H9 (cell line): ENCODE measurements around the gene CSNK1G1. TPM values are rescaled to one million over a fixed set of nuclear protein-coding genes. Genes with fewer than 3 reads are reported as not detected.

Experiments used
- DNase-seq: peaks from one replicate; pipeline ENCODE4 v3.0.0-alpha.2; 2017
- H2AFZ ChIP-seq: one replicate; pipeline ENCODE4 v1.6.1; 2013; ENCODE audit warnings: mild to moderate bottlenecking, low read length, control low read depth, moderate library complexity
- H2AK5ac ChIP-seq: 2 replicates; pipeline ENCODE4 v1.6.1; 2013; ENCODE audit warnings: low read length, control low read depth, mixed read lengths; ENCODE audit not compliant: insufficient read length
- H2BK120ac ChIP-seq: one replicate; pipeline ENCODE4 v1.6.1; 2013; ENCODE audit warnings: low read depth, mild to moderate bottlenecking, low read length, control low read depth, inconsistent platforms; ENCODE audit not compliant: poor library complexity, severe bottlenecking
- H2BK12ac ChIP-seq: 2 replicates; pipeline ENCODE4 v1.6.1; 2013; ENCODE audit warnings: low read length, control low read depth, mixed read lengths, low read depth; ENCODE audit not compliant: insufficient read length
- H2BK15ac ChIP-seq: 2 replicates; pipeline ENCODE4 v1.6.1; 2013; ENCODE audit warnings: low read depth, low read length, control low read depth
- H2BK20ac ChIP-seq: one replicate; pipeline ENCODE4 v1.6.1; 2013; ENCODE audit warnings: low read depth, mild to moderate bottlenecking, low read length, control low read depth, inconsistent platforms; ENCODE audit not compliant: poor library complexity, severe bottlenecking
- H2BK5ac ChIP-seq: 2 replicates; pipeline ENCODE4 v1.6.1; 2013; ENCODE audit warnings: low read length, control low read depth, mixed read lengths; ENCODE audit not compliant: insufficient read length
- H3K14ac ChIP-seq: 2 replicates; pipeline ENCODE4 v1.6.1; 2013; ENCODE audit warnings: low read length, control low read depth; ENCODE audit not compliant: insufficient read depth
- H3K18ac ChIP-seq: 2 replicates; pipeline ENCODE4 v1.6.1; 2013; ENCODE audit warnings: low read depth, mild to moderate bottlenecking, mixed read lengths, low read length, control low read depth; ENCODE audit not compliant: insufficient read length
- H3K23ac ChIP-seq: 2 replicates; pipeline ENCODE4 v1.6.1; 2013; ENCODE audit warnings: low read length, control low read depth, mixed read lengths, low read depth; ENCODE audit not compliant: insufficient read length
- H3K23me2 ChIP-seq: 2 replicates; pipeline ENCODE4 v1.6.1; 2013; ENCODE audit warnings: low read depth, mild to moderate bottlenecking, mixed read lengths, low read length, control low read depth; ENCODE audit not compliant: insufficient read length, poor library complexity, severe bottlenecking
- H3K27ac ChIP-seq: 2 replicates; pipeline ENCODE4 v1.5.1; 2013; ENCODE audit warnings: low read length, control low read depth, mixed read lengths, low read depth; ENCODE audit not compliant: insufficient read length
- H3K27me3 ChIP-seq: 2 replicates; pipeline ENCODE4 v1.6.1; 2013; ENCODE audit warnings: low read length, control low read depth, inconsistent platforms; ENCODE audit not compliant: insufficient read depth
- H3K4ac ChIP-seq: 2 replicates; pipeline ENCODE4 v1.6.1; 2013; ENCODE audit warnings: low read depth, mild to moderate bottlenecking, control low read depth, inconsistent platforms, low read length, moderate library complexity
- H3K4me1 ChIP-seq: 2 replicates; pipeline ENCODE4 v1.6.1; 2013; ENCODE audit warnings: low read length, control low read depth, inconsistent platforms; ENCODE audit not compliant: insufficient read depth
- H3K4me2 ChIP-seq: 2 replicates; pipeline ENCODE4 v1.6.1; 2013; ENCODE audit warnings: low read length, control low read depth, mixed read lengths; ENCODE audit not compliant: insufficient read length, insufficient read depth
- H3K56ac ChIP-seq: 2 replicates; pipeline ENCODE4 v1.6.1; 2013; ENCODE audit warnings: low read depth, mild to moderate bottlenecking, mixed read lengths, low read length, control low read depth; ENCODE audit not compliant: insufficient read length
- H3K79me1 ChIP-seq: 2 replicates; pipeline ENCODE4 v1.6.1; 2013; ENCODE audit warnings: low read depth, mild to moderate bottlenecking, moderate library complexity, low read length, control low read depth, inconsistent platforms; ENCODE audit not compliant: insufficient read depth, poor library complexity, severe bottlenecking
- H3K79me2 ChIP-seq: 2 replicates; pipeline ENCODE4 v1.6.1; 2013; ENCODE audit warnings: low read length, control low read depth, inconsistent platforms; ENCODE audit not compliant: insufficient read depth
- H3K9ac ChIP-seq: 2 replicates; pipeline ENCODE4 v1.6.1; 2013; ENCODE audit warnings: low read length, control low read depth, mixed read lengths; ENCODE audit not compliant: insufficient read length; ENCODE audit errors: extremely low read depth
- H3K9me3 ChIP-seq: one replicate; pipeline ENCODE4 v1.6.1; 2013; ENCODE audit warnings: low read depth, low read length, inconsistent platforms; ENCODE audit not compliant: control insufficient read depth
- H3T11ph ChIP-seq: one replicate; pipeline ENCODE4 v1.6.1; 2013; ENCODE audit warnings: mild to moderate bottlenecking, low read length, control low read depth, inconsistent platforms
- H4K20me1 ChIP-seq: one replicate; pipeline ENCODE4 v1.6.1; 2013; ENCODE audit not compliant: control insufficient read depth, insufficient read length, insufficient read depth
- H4K5ac ChIP-seq: 2 replicates; pipeline ENCODE4 v1.6.1; 2013; ENCODE audit warnings: low read depth, mild to moderate bottlenecking, mixed read lengths, low read length, control low read depth; ENCODE audit not compliant: insufficient read length
- H4K8ac ChIP-seq: replicated peaks from 2 replicates; pipeline ENCODE4 v1.6.1; 2013; ENCODE audit warnings: low read length, control low read depth, mixed read lengths, low read depth; ENCODE audit not compliant: insufficient read length
- H4K91ac ChIP-seq: 2 replicates; pipeline ENCODE4 v1.6.1; 2013; ENCODE audit warnings: low read depth, mild to moderate bottlenecking, moderate library complexity, mixed read lengths, low read length, control low read depth; ENCODE audit not compliant: insufficient read length
- H3K27ac Mint-ChIP-seq, 3 experiments: 2 replicates in 2 of 3; 3 replicates in 1 of 3; pipeline ENCODE4 v1.8.0; 2020 to 2021; ENCODE audit warnings: mixed read lengths in 3 of 3, mild to moderate bottlenecking in 1 of 3, moderate library complexity in 1 of 3
- H3K27me3 Mint-ChIP-seq: 2 replicates; pipeline ENCODE4 v1.8.0; 2021; ENCODE audit warnings: low read depth, mild to moderate bottlenecking, moderate library complexity, mixed read lengths
- H3K36me3 Mint-ChIP-seq, 3 experiments: 2 replicates in 2 of 3; 3 replicates in 1 of 3; pipeline ENCODE4 v1.8.0; 2020 to 2021; ENCODE audit warnings: low read depth in 3 of 3, mixed read lengths in 3 of 3; ENCODE audit not compliant: insufficient read depth in 1 of 3
- H3K4me1 Mint-ChIP-seq, 2 experiments: 2 replicates each; pipeline ENCODE4 v1.8.0; 2020; ENCODE audit warnings: mixed read lengths in 2 of 2
- H3K4me3 Mint-ChIP-seq, 2 experiments: 2 replicates in 1 of 2; 3 replicates in 1 of 2; pipeline ENCODE4 v1.8.0; 2020 to 2021; ENCODE audit warnings: mild to moderate bottlenecking in 2 of 2, mixed read lengths in 2 of 2, moderate library complexity in 1 of 2
- H3K9me3 Mint-ChIP-seq, 2 experiments: 2 replicates in 1 of 2; 3 replicates in 1 of 2; pipeline ENCODE4 v1.8.0; 2020; ENCODE audit warnings: mild to moderate bottlenecking in 2 of 2, mixed read lengths in 2 of 2, moderate library complexity in 1 of 2
- CTCF ChIP-seq: fragments of 200-600 bp; sonication (generic); conservative IDR thresholded peaks from 3 replicates; pipeline ENCODE4 v1.8.0; 2021; ENCODE audit warnings: antibody characterized with exemption, mild to moderate bottlenecking
- WGBS: extraction: QIAGEN DNeasy Blood & Tissue Kit; methylation state at CpG from one replicate; pipeline ENCODE4 v1.1.7; 2013; ENCODE audit warnings: missing lambda C conversion rate, low lambda C conversion rate, mixed read lengths; ENCODE audit not compliant: insufficient read length; ENCODE audit errors: extremely low coverage; 5-methylcytosine and 5-hydroxymethylcytosine counted together
- total RNA-seq: library from RNA; stranded (reverse); gene quantifications from 2 replicates; pipeline ENCODE4 v1.2.1, GENCODE V29; 2021

CSNK1G1 gene
- total RNA-seq, 1 experiment from 2014 or later: 17.1 TPM

- Histone ChIP-seq H3K23ac (no peak overlapping the region), H2BK20ac (no peak overlapping the region), H3K18ac (no peak overlapping the region), H4K5ac (no peak overlapping the region), H3K14ac (no peak overlapping the region), H4K20me1 (no peaks in the 10 kb centered on the region), H2AK5ac (no peak overlapping the region), H2BK12ac (no peak overlapping the region), H3K4me1 (no peaks in the 10 kb centered on the region), H4K91ac (no peak overlapping the region), H2BK5ac (no peak overlapping the region), H3K56ac (no peak overlapping the region), H3K23me2 (no peaks in the 10 kb centered on the region), H3K4ac (no peak overlapping the region), H3K9ac (no peak overlapping the region), H4K8ac (no peak overlapping the region), H2BK15ac (no peak overlapping the region), H3K79me2 (no peaks in the 10 kb centered on the region), H3K27me3 (no peaks in the 10 kb centered on the region), H3K4me2 (no peak overlapping the region), H2AFZ (no peak overlapping the region), H2BK120ac (no peak overlapping the region), H3K9me3 (no peaks in the 10 kb centered on the region), H3K79me1 (no peaks in the 10 kb centered on the region), H3T11ph (no peak overlapping the region), H3K27ac (no peak overlapping the region)
- H3K4me3 Mint-ChIP-seq: no peak overlapping the region
- DNase-seq: no peak
- no peaks in the 10 kb centered on the region for H3K27me3 Mint-ChIP-seq
- TF ChIP-seq CTCF: no peak
- WGBS: no CpG with 5 or more reads among the region's 2 CpGs
- H3K9me3 Mint-ChIP-seq: no peaks in the 10 kb centered on the region
- no peaks in the 10 kb centered on the region for H3K36me3 Mint-ChIP-seq
- H3K27ac Mint-ChIP-seq: no peak overlapping the region; a peak in 1 of 7 replicates
- peaks cover 7 to 8% of the 10 kb centered on the region in 2 experiments for H3K4me1 Mint-ChIP-seq
These were observed 119.6 kb downstream of the CSNK1G1 start for GRCh38 chr15:64236156-64236894.
